ENCODE measurements around the gene NISCH. TPM values are rescaled to one million over a fixed set of nuclear protein-coding genes. Genes with fewer than 3 reads are reported as not detected.
A peak's percentile ranks its signal among the peaks of the same experiment; 100 is the strongest.

The NISCH gene
- total RNA-seq, 1 experiment from 2014 or later = 104 TPM

- Mint-ChIP-seq H3K36me3 (ENCODE audit: insufficient read depth in 1 of 3, low read depth in 3 of 3) (no peaks in the 10 kb centered on the region; a peak in 1 of 7 replicates), H3K27me3 (ENCODE audit: low read depth) (peaks cover 6% of the 10 kb centered on the region), H3K27ac (no peak overlapping the region; a peak in 1 of 7 replicates), H3K9me3 (no peaks in the 10 kb centered on the region), H3K4me1 (peaks cover 9 to 16% of the 10 kb centered on the region in 2 experiments; a peak in 3 of 4 replicates), H3K4me3 (no peak overlapping the region)
- Histone ChIP-seq H2BK120ac (ENCODE audit: low read depth, low read length, poor library complexity, severe bottlenecking) (no peak overlapping the region), H4K20me1 (ENCODE audit: control insufficient read depth, insufficient read depth, insufficient read length) (no peaks in the 10 kb centered on the region), H2AK5ac (ENCODE audit: insufficient read length, low read length) (no peak overlapping the region), H3K79me2 (ENCODE audit: insufficient read depth, low read length) (no peaks in the 10 kb centered on the region), H2BK12ac (ENCODE audit: insufficient read length, low read depth, low read length) (no peak overlapping the region), H4K91ac (ENCODE audit: insufficient read length, low read depth, low read length) (no peak overlapping the region), H4K5ac (ENCODE audit: insufficient read length, low read depth, low read length) (no peak overlapping the region), H4K8ac (replicated peaks; ENCODE audit: insufficient read length, low read depth, low read length) (no peak overlapping the region), H3K18ac (ENCODE audit: insufficient read length, low read depth, low read length) (no peak overlapping the region), H2BK15ac (ENCODE audit: low read depth, low read length) (no peak overlapping the region), H3K27ac (ENCODE audit: insufficient read length, low read depth, low read length) (no peak overlapping the region), H3K27me3 (ENCODE audit: insufficient read depth, low read length) (no peaks in the 10 kb centered on the region), H3T11ph (ENCODE audit: low read length) (no peak overlapping the region), H3K4ac (ENCODE audit: low read depth, low read length) (no peak overlapping the region), H3K4me2 (ENCODE audit: insufficient read depth, insufficient read length, low read length) (no peak overlapping the region), H3K56ac (ENCODE audit: insufficient read length, low read depth, low read length) (no peak overlapping the region), H3K14ac (ENCODE audit: insufficient read depth, low read length) (no peak overlapping the region), H3K23me2 (ENCODE audit: insufficient read length, low read depth, low read length, poor library complexity, severe bottlenecking) (no peaks in the 10 kb centered on the region), H3K23ac (ENCODE audit: insufficient read length, low read depth, low read length) (no peak overlapping the region), H3K9ac (ENCODE audit: extremely low read depth, insufficient read length, low read length) (no peak overlapping the region), H2BK20ac (ENCODE audit: low read depth, low read length, poor library complexity, severe bottlenecking) (no peak overlapping the region), H3K9me3 (ENCODE audit: control insufficient read depth, low read depth, low read length) (no peaks in the 10 kb centered on the region), H3K79me1 (ENCODE audit: insufficient read depth, low read depth, low read length, poor library complexity, severe bottlenecking) (no peaks in the 10 kb centered on the region), H2AFZ (ENCODE audit: low read length) (no peak overlapping the region), H3K4me1 (ENCODE audit: insufficient read depth, low read length) (no peaks in the 10 kb centered on the region), H2BK5ac (ENCODE audit: insufficient read length, low read length) (no peak overlapping the region)
- TF ChIP-seq CTCF (conservative IDR thresholded peaks at IDR 0.05) = no peak
- DNase-seq = peak; percentile 21
- no CpG with 5 or more reads among the region's 8 CpGs for WGBS (ENCODE audit: extremely low coverage, insufficient read length, low lambda C conversion rate)
These were observed 12.2 kb upstream of the NISCH start for GRCh38 chr3:52443268-52443610.

Measured in H9 (cell line).